Sigmoid colon (tissue), 7 donors: ENCODE results near the gene CDC14A. TPM values are rescaled to one million over a fixed set of nuclear protein-coding genes. Genes with fewer than 3 reads are reported as not detected.

Experiments used
- DNase-seq: peaks from one replicate; pipeline ENCODE4 v3.0.0-alpha.2; 2019
- H3K27ac ChIP-seq, 4 donors: fragments of 200-600 bp; sonication (generic); one replicate each; pipeline ENCODE4 v1.5.1; 2016 to 2019; ENCODE audit warnings: mild to moderate bottlenecking in 1 of 4
- H3K27me3 ChIP-seq, 3 donors: fragments of 200-600 bp; sonication (generic); one replicate each; pipeline ENCODE4 v1.5.1; 2019; ENCODE audit warnings: mild to moderate bottlenecking in 1 of 3
- H3K36me3 ChIP-seq, 4 donors: fragments of 200-600 bp; sonication (generic); one replicate each; pipeline ENCODE4 v1.5.1; 2016 to 2019
- H3K4me1 ChIP-seq, 4 donors: fragments of 200-600 bp; sonication (generic); one replicate each; pipeline ENCODE4 v1.5.1; 2017 to 2019
- H3K4me3 ChIP-seq, 4 donors: fragments of 200-600 bp; sonication (generic); one replicate each; pipeline ENCODE4 v1.5.1; 2017 to 2019; ENCODE audit warnings: mild to moderate bottlenecking in 2 of 4, moderate library complexity in 1 of 4
- H3K9me3 ChIP-seq, 4 donors: fragments of 200-600 bp in 3 of 4; sonication (generic) in 3 of 4; one replicate each; pipeline versions ENCODE4 v1.5.1 to v1.6.1; 2013 to 2019
- CTCF ChIP-seq, 4 experiments: fragments of 450-650 bp in 3 of 4; fragments of 200-600 bp in 1 of 4; IDR thresholded peaks; one replicate each; pipeline ENCODE4 v1.5.1; 2016 to 2019; ENCODE audit warnings: antibody characterized with exemption in 4 of 4, mild to moderate bottlenecking in 3 of 4, moderate library complexity in 2 of 4
- EP300 ChIP-seq, 4 donors: sonication (generic); formaldehyde crosslinking; IDR thresholded peaks; one replicate each; pipeline ENCODE4 v1.6.1; 2017; ENCODE audit warnings: antibody characterized with exemption in 4 of 4
- POLR2A ChIP-seq, 2 donors: fragments of 450-650 bp; IDR thresholded peaks; one replicate each; pipeline ENCODE4 v1.6.1; 2016; ENCODE audit warnings: antibody characterized with exemption in 2 of 2, mild to moderate bottlenecking in 2 of 2, moderate library complexity in 2 of 2
- POLR2AphosphoS5 ChIP-seq, 4 donors: sonication (generic); formaldehyde crosslinking; IDR thresholded peaks; one replicate each; pipeline ENCODE4 v1.6.1; 2017; ENCODE audit warnings: antibody characterized with exemption in 4 of 4
- WGBS, 2 donors: extraction: QIAGEN DNeasy Blood & Tissue Kit; methylation state at CpG; one replicate each; pipeline ENCODE4 v1.1.7; 2013; 5-methylcytosine and 5-hydroxymethylcytosine counted together
- intact Hi-C: fragments of 100-400 bp; cut with DNase I; formaldehyde crosslinking; loops from one replicate; pipeline ENCODE4 v1.15.1; 2023
- polyA plus RNA-seq, 3 donors: library from polyadenylated mRNA; stranded (reverse); fragments of 200-250 nt; gene quantifications; one replicate each; pipeline ENCODE4 v1.2.3, GENCODE V29; 2013
- total RNA-seq, 4 donors: library from RNA; depleted of rRNA; stranded (reverse); fragments of >200 nt; gene quantifications; one replicate each; pipeline ENCODE4 v1.1.0, GENCODE V29; 2016
- donor health status: healthy with polysubstance abuse.
- donor health status: Bipolar disorder and iron deficiency.
- donor health status: healthy.

CDC14A gene
- total and polyA plus RNA-seq, 7 donors = 4.6 to 22.7 (median 11.8) TPM

- WGBS, 2 donors = 17 to 24% methylated on average over 12 of the region's 12 CpGs
- Histone ChIP-seq H3K27me3 (no peaks in the 10 kb centered on the region), H3K27ac (peak overlapping the region; percentile 18 to 73 (median 60)), H3K9me3 (no peaks in the 10 kb centered on the region), H3K4me3 (no peak overlapping the region), H3K4me1 (peaks cover 0 to 13% (median 8%) of the 10 kb centered on the region in 4 donors), H3K36me3 (no peaks in the 10 kb centered on the region)
- intact Hi-C loops = loop anchor here (1.0 to 5.0 kb wide), 5 partner anchors 107 to 651 kb away; partner anchors contain the start of genes CDC14A, DBT, SASS6 and TRMT13
- peak; percentile 86 for DNase-seq
- TF ChIP-seq POLR2AphosphoS5 (IDR thresholded peaks at IDR 0.05) (peak in 1 of 4 donors; percentile 28), EP300 (IDR thresholded peaks at IDR 0.05) (no peak), POLR2A (IDR thresholded peaks at IDR 0.05) (no peak), CTCF (IDR thresholded peaks at IDR 0.05) (peak; percentile 84 to 87 (median 86))
Measured at GRCh38 chr1:100459358-100460114, 107.2 kb downstream of the CDC14A start.

DNA sequence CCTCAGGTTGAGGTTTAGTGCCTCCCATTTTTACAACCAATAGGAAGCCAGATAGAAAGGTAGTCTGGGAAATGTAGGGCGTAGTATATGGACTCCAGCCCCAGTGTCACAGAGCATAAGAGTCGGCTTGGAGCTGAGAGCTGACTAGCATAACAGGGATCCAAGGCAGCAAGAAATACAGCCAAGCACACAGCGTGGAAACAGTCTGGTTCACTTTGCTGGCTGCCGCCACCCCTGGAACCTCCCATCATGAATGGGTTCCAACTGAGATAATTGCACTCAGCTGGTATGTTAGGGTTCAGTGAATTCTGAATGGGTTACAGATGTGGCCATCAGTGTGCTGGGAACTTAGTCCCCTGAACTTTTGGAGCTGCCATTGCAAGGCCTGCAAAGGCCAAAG, 108.9 kb downstream of the CDC14A start:
- Histone ChIP-seq H3K27me3 (no peaks in the 10 kb centered on the region), H3K9me3 (no peaks in the 10 kb centered on the region), H3K4me3 (no peak overlapping the region), H3K36me3 (no peaks in the 10 kb centered on the region), H3K4me1 (peaks cover 0 to 13% (median 8%) of the 10 kb centered on the region in 4 donors), H3K27ac (no peak overlapping the region)
- intact Hi-C loops = no loop called here
- TF ChIP-seq POLR2A (IDR thresholded peaks at IDR 0.05) = no peak
- peak in 1 of 4 donors; percentile 13 for TF ChIP-seq POLR2AphosphoS5 (IDR thresholded peaks at IDR 0.05)
- peak; percentile 74 for DNase-seq
- 77 to 86% methylated on average over 4 of the region's 4 CpGs for WGBS, 2 donors

GRCh38 chr1:100462326-100463025, 110.2 kb downstream of the CDC14A start:
- Histone ChIP-seq H3K4me3 (no peak overlapping the region), H3K4me1 (peaks cover 0 to 13% (median 8%) of the 10 kb centered on the region in 4 donors), H3K27me3 (no peaks in the 10 kb centered on the region), H3K27ac (no peak overlapping the region), H3K36me3 (no peaks in the 10 kb centered on the region), H3K9me3 (no peaks in the 10 kb centered on the region)
- 29 to 80% methylated on average over 13 of the region's 13 CpGs for WGBS, 2 donors
- intact Hi-C loops = no loop called here
- TF ChIP-seq POLR2AphosphoS5 (IDR thresholded peaks at IDR 0.05) (no peak), POLR2A (IDR thresholded peaks at IDR 0.05) (no peak), EP300 (IDR thresholded peaks at IDR 0.05) (no peak), CTCF (IDR thresholded peaks at IDR 0.05) (no peak)
- DNase-seq = no peak

DNA sequence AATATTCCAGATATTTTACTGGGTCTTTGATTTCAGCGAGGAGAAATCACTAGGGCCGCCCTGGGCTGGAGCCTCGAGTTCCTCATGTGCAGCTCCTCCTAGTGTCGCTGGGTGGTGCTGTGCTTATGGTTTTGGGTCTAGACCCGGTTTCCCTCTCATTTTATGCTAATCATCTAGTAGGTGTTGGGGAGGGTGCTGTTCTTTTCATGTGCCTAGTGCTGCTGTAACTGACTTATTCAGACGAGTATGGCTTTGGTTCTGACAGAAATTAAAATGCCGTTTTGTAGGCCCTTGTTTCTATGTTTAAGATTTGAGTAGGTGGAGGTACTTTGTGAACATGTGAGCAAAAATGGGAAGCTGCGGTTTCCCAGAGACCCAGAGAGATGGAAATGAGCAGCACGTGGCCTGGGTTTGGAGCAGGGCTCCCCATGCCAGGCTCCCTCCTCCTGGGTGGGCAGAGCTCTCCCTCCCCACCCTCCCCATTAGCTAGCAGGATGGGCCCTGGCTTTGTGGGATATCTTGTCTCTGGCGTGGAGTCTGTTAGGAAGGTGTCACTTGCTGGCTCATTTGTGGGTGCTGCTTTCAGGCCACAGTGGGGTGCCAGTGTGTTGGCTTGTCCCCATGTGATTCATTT, 111.6 kb downstream of the CDC14A start:
- Histone ChIP-seq H3K4me3 (no peak overlapping the region), H3K9me3 (no peaks in the 10 kb centered on the region), H3K27ac (no peak overlapping the region), H3K36me3 (no peaks in the 10 kb centered on the region), H3K4me1 (peaks cover 0 to 10% (median 6%) of the 10 kb centered on the region in 4 donors), H3K27me3 (no peaks in the 10 kb centered on the region)
- peak; percentile 82 for DNase-seq
- TF ChIP-seq CTCF (IDR thresholded peaks at IDR 0.05) (peak in 3 of 4 experiments; percentile 32 to 53 (median 36)), POLR2AphosphoS5 (IDR thresholded peaks at IDR 0.05) (no peak)
- WGBS, 2 donors = 35 to 69% methylated on average over 10 of the region's 10 CpGs
- intact Hi-C loops = no loop called here

GRCh38 chr1:100469578-100469977, 117.3 kb downstream of the CDC14A start:
- Histone ChIP-seq H3K4me1 (no peaks in the 10 kb centered on the region), H3K27ac (no peak overlapping the region), H3K9me3 (no peaks in the 10 kb centered on the region), H3K36me3 (no peaks in the 10 kb centered on the region), H3K27me3 (no peaks in the 10 kb centered on the region), H3K4me3 (no peak overlapping the region)
- TF ChIP-seq CTCF (IDR thresholded peaks at IDR 0.05) (no peak), EP300 (IDR thresholded peaks at IDR 0.05) (no peak), POLR2AphosphoS5 (IDR thresholded peaks at IDR 0.05) (no peak), POLR2A (IDR thresholded peaks at IDR 0.05) (no peak)
- WGBS, 2 donors = 93 to 96% methylated on average over 1 of the region's 1 CpG
- intact Hi-C loops = no loop called here
- no peak for DNase-seq
